GM23248 (cell line): ENCODE data around the gene RAI2. TPM values are rescaled to one million over a fixed set of nuclear protein-coding genes. Genes with fewer than 3 reads are reported as not detected.
A peak's percentile ranks its signal among the peaks of the same experiment; 100 is the strongest.

Experiments
- DNase-seq: peaks from one replicate; pipeline ENCODE4 v3.0.0-alpha.2; 2015
- H2AFZ ChIP-seq: fragments of 200-600 bp; sonication (generic); 2 replicates; pipeline ENCODE4 v1.6.1; 2016; ENCODE audit warnings: antibody characterized with exemption
- H3F3A ChIP-seq: fragments of 200-600 bp; sonication (generic); 2 replicates; pipeline ENCODE4 v1.6.1; 2016; ENCODE audit warnings: mild to moderate bottlenecking, antibody characterized with exemption, mixed run types; ENCODE audit not compliant: insufficient read depth
- H3K27ac ChIP-seq: fragments of 200-600 bp; sonication (generic); 2 replicates; pipeline ENCODE4 v1.5.1; 2016; ENCODE audit warnings: mild to moderate bottlenecking
- H3K27me3 ChIP-seq: fragments of 200-600 bp; sonication (generic); replicated peaks from 2 replicates; pipeline ENCODE4 v1.6.1; 2016; ENCODE audit warnings: mild to moderate bottlenecking; ENCODE audit not compliant: insufficient read depth
- H3K36me3 ChIP-seq: fragments of 200-600 bp; sonication (generic); 2 replicates; pipeline ENCODE4 v1.6.1; 2016; ENCODE audit warnings: low read depth, mild to moderate bottlenecking
- H3K4me1 ChIP-seq: fragments of 200-600 bp; sonication (generic); 2 replicates; pipeline ENCODE4 v1.6.1; 2016; ENCODE audit warnings: mild to moderate bottlenecking; ENCODE audit not compliant: insufficient read depth
- H3K4me2 ChIP-seq: fragments of 200-600 bp; sonication (generic); one replicate; pipeline ENCODE4 v1.6.1; 2016; ENCODE audit warnings: mild to moderate bottlenecking; ENCODE audit not compliant: unreplicated experiment
- H3K4me3 ChIP-seq: fragments of 200-600 bp; sonication (generic); 2 replicates; pipeline ENCODE4 v1.5.1; 2016; ENCODE audit warnings: mild to moderate bottlenecking
- H3K79me2 ChIP-seq: fragments of 200-600 bp; sonication (generic); 2 replicates; pipeline ENCODE4 v1.6.1; 2016; ENCODE audit warnings: mild to moderate bottlenecking; ENCODE audit not compliant: insufficient read depth
- H3K9ac ChIP-seq: fragments of 200-600 bp; sonication (generic); 2 replicates; pipeline ENCODE4 v1.6.1; 2016; ENCODE audit warnings: mild to moderate bottlenecking
- H3K9me2 ChIP-seq: fragments of 200-600 bp; sonication (generic); 2 replicates; pipeline ENCODE4 v1.6.1; 2016; ENCODE audit warnings: mixed run types, mild to moderate bottlenecking, moderate library complexity; ENCODE audit not compliant: insufficient read depth
- H3K9me3 ChIP-seq: fragments of 200-600 bp; sonication (generic); one replicate; pipeline ENCODE4 v1.6.1; 2017; ENCODE audit warnings: low read depth
- H4K20me1 ChIP-seq: fragments of 200-600 bp; sonication (generic); 2 replicates; pipeline ENCODE4 v1.6.0; 2016; ENCODE audit not compliant: insufficient read depth
- EZH2 ChIP-seq: fragments of 200-600 bp; sonication (generic); IDR thresholded peaks from 2 replicates; pipeline ENCODE4 v1.6.1; 2018; ENCODE audit warnings: antibody characterized with exemption, mild to moderate bottlenecking; ENCODE audit not compliant: insufficient read depth, poor library complexity, severe bottlenecking
- EZH2phosphoT487 ChIP-seq: fragments of 200-600 bp; sonication (generic); IDR thresholded peaks from 2 replicates; pipeline ENCODE4 v1.6.1; 2018; ENCODE audit warnings: antibody characterized with exemption, moderate library complexity, mild to moderate bottlenecking, low read depth; ENCODE audit not compliant: insufficient read depth
- WGBS, 2 experiments: methylation state at CpG; one replicate each; pipeline ENCODE4 v1.1.6; 2015 to 2017; ENCODE audit warnings: low lambda C conversion rate in 2 of 2, low coverage in 1 of 2; ENCODE audit errors: missing lambda C conversion rate in 2 of 2; 5-methylcytosine and 5-hydroxymethylcytosine counted together
- in situ Hi-C: fragments of 300-500 bp; cut with MboI; formaldehyde crosslinking; loops from 2 replicates; pipeline ENCODE4 v1.15.0; 2020
- polyA plus RNA-seq: library from polyadenylated mRNA; unstranded; fragments of >200 nt; fragmentation: Nextera tagmentation; extraction: Ambion mirVana; gene quantifications from 2 replicates; pipeline ENCODE4 v1.2.1, GENCODE V29; 2016
- total RNA-seq: library from RNA; depleted of rRNA; stranded (reverse); fragments of >200 nt; shearing (Covaris generic); gene quantifications from 2 replicates; pipeline ENCODE4 v1.2.3, GENCODE V29; 2014; rRNA removed

The RAI2 gene
- total RNA-seq (not detected in 2 replicates), polyA plus RNA-seq (not detected in 2 replicates)

DNA sequence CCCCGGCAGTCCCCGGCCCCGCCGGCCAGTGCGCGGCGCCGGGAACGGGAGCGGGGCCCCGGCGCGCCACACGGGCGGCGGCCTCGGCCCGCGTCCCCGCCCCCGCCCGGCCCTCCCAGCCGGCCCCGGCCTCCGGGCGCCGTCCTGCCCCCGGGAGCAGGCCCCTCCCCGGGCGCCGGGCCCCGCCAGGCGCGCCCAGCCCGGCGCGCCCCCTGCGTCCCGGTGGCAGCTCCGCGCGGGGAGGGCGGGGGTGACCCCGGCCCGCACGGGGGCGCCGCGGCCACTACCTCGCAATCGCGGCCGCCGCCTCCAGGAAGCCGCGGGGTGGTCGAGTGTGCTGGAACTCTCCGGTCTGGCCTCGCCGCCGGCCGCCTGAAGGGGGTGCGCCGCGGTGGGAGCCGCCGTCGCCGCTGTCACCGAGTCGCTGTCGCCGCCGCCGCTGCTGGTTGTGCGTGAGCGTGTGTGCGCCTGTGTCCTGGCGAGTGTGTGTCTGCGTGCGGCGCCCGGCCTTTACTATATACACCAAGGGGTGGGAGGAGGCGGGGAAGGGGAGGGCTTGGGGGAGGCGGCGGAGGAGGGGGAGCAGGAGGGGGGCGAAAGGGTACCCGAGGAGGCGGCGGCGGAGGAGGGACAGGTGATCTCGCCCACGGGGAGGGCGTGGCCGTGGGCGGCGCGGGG, at the start of gene RAI2:
RAI2 (minus strand) TSS at position 488 of the 678 bp plus-strand sequence. CDS start 59,288 bp downstream, outside the sequence.
- Histone ChIP-seq H4K20me1 (no peaks in the 10 kb centered on the region), H2AFZ (0 out of 2 replicates have a peak within 1 kb of the TSS, but pooled peaks have one; percentile 24), H3K36me3 (no peaks in the 10 kb centered on the region), H3K4me1 (no peaks in the 10 kb centered on the region), H3K79me2 (no peaks in the 10 kb centered on the region), H3K9ac (no peak within 1 kb of the TSS), H3K27ac (no peak within 1 kb of the TSS), H3K4me3 (peak within 1 kb of the TSS; percentile 29; the same call in 1 of the 2 replicates), H3F3A (no peaks in the 10 kb centered on the region), H3K9me2 (no peaks in the 10 kb centered on the region), H3K9me3 (no peaks in the 10 kb centered on the region), H3K4me2 (peak within 1 kb of the TSS; percentile 35), H3K27me3 (peaks cover 23% of the 10 kb centered on the region)
- no peak for DNase-seq
- TF ChIP-seq EZH2phosphoT487 (no peak), EZH2 (no peak)
- 0 to 1% methylated on average over 8 to 38 of the region's 98 CpGs for WGBS, 2 experiments
- in situ Hi-C loops, result no loop called here

DNA sequence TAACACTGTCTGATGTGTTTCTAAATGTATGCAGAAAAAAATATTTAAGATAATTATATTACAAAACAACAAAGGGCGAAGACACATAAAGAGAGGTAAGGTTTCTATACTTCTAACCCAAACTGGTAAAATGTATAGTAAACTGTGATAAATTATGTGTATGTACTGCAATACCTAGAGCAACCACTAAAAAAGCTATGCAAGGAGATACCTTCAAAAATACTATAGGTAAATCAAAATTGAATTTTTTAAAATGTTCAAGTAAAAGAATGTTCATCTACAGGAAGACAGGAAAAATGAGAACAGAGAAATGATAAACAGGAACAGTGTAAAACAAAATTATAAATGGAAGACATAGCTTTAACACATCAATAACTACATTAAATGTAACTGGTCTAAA, 27.3 kb upstream of the RAI2 start:
- H2AFZ ChIP-seq, result no peak overlapping the region
- H3K4me1 ChIP-seq, result no peaks in the 10 kb centered on the region
- H3K9me2 ChIP-seq, result no peaks in the 10 kb centered on the region
- no peak for DNase-seq
- no peaks in the 10 kb centered on the region for H4K20me1 ChIP-seq
- H3K4me2 ChIP-seq, result no peak overlapping the region
- WGBS, 2 experiments, result 69 to 73% methylated on average over 1 of the region's 1 CpG
- H3F3A ChIP-seq, result no peaks in the 10 kb centered on the region
- no peak overlapping the region for H3K9ac ChIP-seq
- no peak overlapping the region for H3K4me3 ChIP-seq
- H3K27ac ChIP-seq, result no peak overlapping the region
- in situ Hi-C loops, result no loop called here
- no peaks in the 10 kb centered on the region for H3K27me3 ChIP-seq
- TF ChIP-seq EZH2, result no peak
- no peak for TF ChIP-seq EZH2phosphoT487
- H3K36me3 ChIP-seq, result no peaks in the 10 kb centered on the region
- H3K9me3 ChIP-seq, result no peaks in the 10 kb centered on the region
- H3K79me2 ChIP-seq, result no peaks in the 10 kb centered on the region

DNA sequence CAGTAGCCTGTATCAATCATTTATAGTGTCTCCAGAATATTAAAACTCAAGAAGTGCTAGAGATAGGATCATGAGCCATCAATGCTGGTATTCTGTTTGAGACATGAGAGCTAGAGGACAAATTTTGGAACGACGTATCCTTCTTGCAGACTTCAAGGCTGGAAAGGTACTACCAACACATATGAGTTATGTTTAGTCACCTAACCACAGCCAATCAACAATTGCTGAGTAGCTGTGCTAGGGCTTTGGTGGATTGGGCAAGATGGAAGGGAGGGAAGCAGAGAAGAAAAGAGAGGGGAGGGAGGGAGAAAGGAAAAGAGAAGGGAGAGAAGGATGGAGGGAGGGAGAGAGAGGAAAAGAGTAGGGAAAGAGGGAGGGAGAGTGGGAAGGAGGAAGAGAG, 21.6 kb upstream of the RAI2 start:
- Histone ChIP-seq H3K79me2 (no peaks in the 10 kb centered on the region), H3K9me2 (no peaks in the 10 kb centered on the region), H3K4me2 (no peak overlapping the region), H3K9ac (no peak overlapping the region), H3K36me3 (no peaks in the 10 kb centered on the region), H3F3A (no peaks in the 10 kb centered on the region), H3K4me3 (no peak overlapping the region), H3K27me3 (no peaks in the 10 kb centered on the region), H2AFZ (no peak overlapping the region), H3K4me1 (no peaks in the 10 kb centered on the region), H3K9me3 (no peaks in the 10 kb centered on the region), H4K20me1 (no peaks in the 10 kb centered on the region), H3K27ac (no peak overlapping the region)
- in situ Hi-C loops, result no loop called here
- WGBS, 2 experiments, result 48 to 53% methylated on average over 2 of the region's 2 CpGs
- TF ChIP-seq EZH2phosphoT487 (no peak), EZH2 (no peak)
- DNase-seq, result no peak

- in situ Hi-C loops, result no loop called here
- no peaks in the 10 kb centered on the region for H3K79me2 ChIP-seq
- H4K20me1 ChIP-seq, result no peaks in the 10 kb centered on the region
- H3K9me3 ChIP-seq, result no peaks in the 10 kb centered on the region
- no peaks in the 10 kb centered on the region for H3K9me2 ChIP-seq
- no peaks in the 10 kb centered on the region for H3K27me3 ChIP-seq
- no peaks in the 10 kb centered on the region for H3K4me1 ChIP-seq
- no peak overlapping the region for H2AFZ ChIP-seq
- no peaks in the 10 kb centered on the region for H3K36me3 ChIP-seq
- no peak for DNase-seq
- no peak for TF ChIP-seq EZH2phosphoT487
- TF ChIP-seq EZH2, result no peak
- H3K27ac ChIP-seq, result no peak overlapping the region
- H3K4me2 ChIP-seq, result no peak overlapping the region
- no peak overlapping the region for H3K9ac ChIP-seq
- H3F3A ChIP-seq, result no peaks in the 10 kb centered on the region
- 24 to 35% methylated on average over 2 of the region's 2 CpGs for WGBS, 2 experiments
- H3K4me3 ChIP-seq, result no peak overlapping the region
Observed at GRCh38 chrX:17878028-17878670, 17.1 kb upstream of the RAI2 start.
